Upper lobe of right lung (tissue), 1 donor: ENCODE results near the gene B3GNT5. TPM values are rescaled to one million over a fixed set of nuclear protein-coding genes. Genes with fewer than 3 reads are reported as not detected.

ENCODE experiments used
- ATAC-seq: fragments of 200-7000 bp; cut with Tn5 transposase; one replicate; pipeline ENCODE4 v1.9.1; 2020; ENCODE audit warnings: mild to moderate bottlenecking, moderate library complexity
- DNase-seq: peaks from one replicate; pipeline ENCODE4 v3.0.0-alpha.2; 2020
- H3K27ac ChIP-seq: fragments of 200-600 bp; one replicate; pipeline ENCODE4 v1.8.0; 2022
- H3K27me3 ChIP-seq: fragments of 200-600 bp; one replicate; pipeline ENCODE4 v1.8.0; 2022; ENCODE audit warnings: mild to moderate bottlenecking
- H3K36me3 ChIP-seq: fragments of 200-600 bp; one replicate; pipeline ENCODE4 v1.8.0; 2022
- H3K4me1 ChIP-seq: fragments of 200-600 bp; one replicate; pipeline ENCODE4 v1.8.0; 2022
- H3K4me3 ChIP-seq: fragments of 200-600 bp; one replicate; pipeline ENCODE4 v1.8.0; 2022; ENCODE audit warnings: mild to moderate bottlenecking
- H3K9me3 ChIP-seq: fragments of 200-600 bp; one replicate; pipeline ENCODE4 v1.8.0; 2022
- CTCF ChIP-seq: fragments of 200-600 bp; IDR thresholded peaks from one replicate; pipeline ENCODE4 v1.8.0; 2022; ENCODE audit warnings: antibody characterized with exemption
- intact Hi-C: fragments of 100-400 bp; cut with DNase I; formaldehyde crosslinking; loops from one replicate; pipeline ENCODE4 v1.11.0; 2022
- total RNA-seq: library from RNA; stranded (reverse); fragmentation: NEBNext Ultra II Directional; extraction: Animal tissue kit (Norgen Biotek cat#: 25700); gene quantifications from one replicate; pipeline ENCODE4 v1.2.1, GENCODE V29; 2021
- donor health status: DM: no; HTN: yes; CAD: no; lungs with severe emphysema.

The B3GNT5 gene
- total RNA-seq, 1 donor from 2014 or later: 31.0 TPM

DNA sequence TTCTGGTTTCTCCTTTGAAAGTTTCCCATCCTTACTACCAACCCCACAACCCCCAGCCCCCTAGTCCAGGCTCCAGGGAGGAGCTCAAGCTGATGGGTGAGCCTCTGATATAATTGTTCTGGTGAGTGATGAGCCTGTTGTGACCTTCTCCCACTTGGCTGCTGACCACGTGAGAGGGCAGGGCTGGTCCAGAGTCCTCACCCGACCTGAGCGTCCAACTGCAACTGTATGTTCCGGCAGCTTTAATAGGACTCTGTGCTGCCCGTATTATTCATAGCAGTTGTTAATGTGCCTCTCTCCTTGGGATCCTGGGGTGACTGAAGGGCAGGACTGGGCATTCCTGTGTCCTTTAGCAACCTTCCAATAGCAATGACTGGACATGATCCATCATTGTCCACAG, 56.2 kb downstream of the B3GNT5 start:
- intact Hi-C loops: no loop called here

DNA sequence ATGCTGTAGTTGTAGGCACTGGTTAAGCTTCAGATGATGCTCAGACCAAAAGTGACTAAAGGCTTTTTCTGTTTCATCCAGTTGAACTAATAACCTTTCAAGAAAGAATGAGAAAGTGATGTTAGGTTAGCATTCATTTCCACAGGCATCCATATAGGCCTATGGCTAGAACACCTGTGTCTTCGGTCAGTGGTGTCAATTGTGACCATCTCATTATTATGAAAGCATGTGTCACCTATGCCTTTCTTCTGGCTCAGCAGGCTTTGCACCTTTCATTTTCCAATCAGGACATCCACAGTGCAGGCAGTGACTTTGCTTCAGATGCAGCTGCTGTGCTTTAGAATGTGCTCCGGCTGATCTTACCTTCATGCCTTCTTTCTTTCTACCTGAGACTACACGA, 57.9 kb downstream of the B3GNT5 start:
- no peak for TF ChIP-seq CTCF
- intact Hi-C loops: no loop called here
- ATAC-seq: no peak

More for the DNA sequence above, 56.2 kb downstream of the B3GNT5 start:
- H3K4me3 ChIP-seq: no peak overlapping the region
- H3K27me3 ChIP-seq: no peaks in the 10 kb centered on the region
- no peak for ATAC-seq
- H3K4me1 ChIP-seq: peaks cover 9% of the 10 kb centered on the region
- no peak overlapping the region for H3K27ac ChIP-seq
- no peaks in the 10 kb centered on the region for H3K36me3 ChIP-seq
- no peaks in the 10 kb centered on the region for H3K9me3 ChIP-seq
- no peak for DNase-seq
- TF ChIP-seq CTCF: no peak

GRCh38 chr3:183312433-183312832, 59.4 kb downstream of the B3GNT5 start:
- Histone ChIP-seq H3K27ac (no peak overlapping the region), H3K4me1 (no peaks in the 10 kb centered on the region), H3K4me3 (no peak overlapping the region), H3K9me3 (no peaks in the 10 kb centered on the region), H3K27me3 (no peaks in the 10 kb centered on the region), H3K36me3 (no peaks in the 10 kb centered on the region)
- DNase-seq (no peak), ATAC-seq (no peak)
- intact Hi-C loops: no loop called here
- no peak for TF ChIP-seq CTCF

More for the DNA sequence above, 57.9 kb downstream of the B3GNT5 start:
- DNase-seq: no peak
- Histone ChIP-seq H3K36me3 (no peaks in the 10 kb centered on the region), H3K4me1 (peaks cover 9% of the 10 kb centered on the region), H3K4me3 (no peak overlapping the region), H3K27ac (no peak overlapping the region), H3K9me3 (no peaks in the 10 kb centered on the region), H3K27me3 (no peaks in the 10 kb centered on the region)

- H3K4me1 ChIP-seq: no peaks in the 10 kb centered on the region
- intact Hi-C loops: no loop called here
- no peak overlapping the region for H3K4me3 ChIP-seq
- no peak overlapping the region for H3K27ac ChIP-seq
- no peaks in the 10 kb centered on the region for H3K27me3 ChIP-seq
- TF ChIP-seq CTCF: no peak
- no peaks in the 10 kb centered on the region for H3K36me3 ChIP-seq
- ATAC-seq (peak; percentile 67), DNase-seq (no peak)
- H3K9me3 ChIP-seq: no peaks in the 10 kb centered on the region
These were observed 60.3 kb downstream of the B3GNT5 start for GRCh38 chr3:183313351-183313750.

GRCh38 chr3:183313764-183314163, 60.7 kb downstream of the B3GNT5 start:
- TF ChIP-seq CTCF: no peak
- DNase-seq (no peak), ATAC-seq (peak; percentile 19)
- Histone ChIP-seq H3K4me1 (no peaks in the 10 kb centered on the region), H3K27ac (no peak overlapping the region), H3K36me3 (no peaks in the 10 kb centered on the region), H3K4me3 (no peak overlapping the region), H3K27me3 (no peaks in the 10 kb centered on the region), H3K9me3 (no peaks in the 10 kb centered on the region)
- intact Hi-C loops: no loop called here

DNA sequence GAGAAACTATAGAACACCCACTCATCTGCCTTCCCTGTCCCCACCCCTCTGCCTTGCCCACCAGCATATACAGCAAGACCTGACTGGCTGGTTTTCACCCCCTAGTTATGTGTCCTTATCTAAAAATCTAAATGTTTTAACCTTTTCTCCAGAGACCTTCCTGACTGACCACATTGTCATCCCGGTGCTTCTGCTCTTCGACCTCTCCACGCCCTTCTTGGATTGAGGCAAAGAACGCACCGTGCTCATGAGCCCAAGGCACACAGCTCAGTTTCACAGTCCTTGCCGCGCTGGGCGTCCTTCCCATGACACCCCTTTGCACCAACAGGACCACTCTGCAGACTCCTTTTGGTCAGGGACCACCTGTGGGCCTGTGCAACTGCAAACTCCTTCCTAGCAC, 62.7 kb downstream of the B3GNT5 start:
- DNase-seq (no peak), ATAC-seq (no peak)
- H3K4me1 ChIP-seq: no peaks in the 10 kb centered on the region
- no peaks in the 10 kb centered on the region for H3K9me3 ChIP-seq
- H3K27me3 ChIP-seq: no peaks in the 10 kb centered on the region
- H3K36me3 ChIP-seq: no peaks in the 10 kb centered on the region
- H3K4me3 ChIP-seq: no peak overlapping the region
- TF ChIP-seq CTCF: no peak
- H3K27ac ChIP-seq: no peak overlapping the region
- intact Hi-C loops: no loop called here
